OCI-LY7 (cell line): ENCODE measurements around the gene IGSF21.

ENCODE experiments used
- CTCF ChIP-seq: fragments of 200-600 bp; sonication (generic); conservative IDR thresholded peaks from 2 replicates; pipeline ENCODE4 v1.5.1; 2014; ENCODE audit warnings: mild to moderate bottlenecking, antibody characterized with exemption, low read length, moderate library complexity, mixed read lengths
- EZH2phosphoT487 ChIP-seq: fragments of 200-600 bp; sonication (generic); IDR thresholded peaks from 2 replicates; pipeline ENCODE4 v1.6.1; 2018; ENCODE audit warnings: low read depth, borderline replicate concordance, mild to moderate bottlenecking, mixed run types, antibody characterized with exemption, low read length, moderate library complexity, mixed read lengths

- TF ChIP-seq CTCF (no peak), EZH2phosphoT487 (no peak)
Observed at GRCh38 chr1:18347559-18347958, 240.0 kb downstream of the IGSF21 start.
